HG03575 (cell line): ENCODE data around the gene ZNF282.
"Not testable (repeated sequence)": the region's sequence is repeated elsewhere in the genome, so short reads cannot be mapped to it uniquely, and the experiment has no call there.

Experiments
- ATAC-seq: cut with Tn5 transposase; IDR thresholded peaks from one replicate; pipeline ENCODE4 v1.9.1; 2021; ENCODE audit not compliant: unreplicated experiment, insufficient number of reproducible peaks, low FRiP score; ENCODE audit errors: extremely low read depth

ZNF282 gene

DNA sequence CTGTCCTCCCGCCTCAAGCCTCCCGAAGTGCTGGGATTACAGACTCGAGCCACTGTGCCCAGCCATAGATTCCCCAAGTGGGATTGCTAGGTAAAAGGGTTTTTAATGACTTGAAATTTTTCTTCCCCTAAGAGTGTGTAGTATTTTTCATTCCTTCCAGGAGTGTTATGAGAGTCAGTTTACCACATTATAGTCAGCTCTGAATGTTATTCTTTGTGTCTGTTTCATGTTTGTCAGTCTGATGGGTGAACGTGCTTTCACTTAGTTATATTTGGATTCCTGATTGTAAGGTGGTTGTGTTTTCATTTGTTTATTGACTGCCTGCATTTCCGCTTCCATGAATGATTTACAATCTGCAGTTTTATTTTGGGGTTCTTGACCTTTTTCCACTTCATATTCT, 50.4 kb downstream of the ZNF282 start:
- no peak for ATAC-seq

GRCh38 chr7:149248777-149249176, 53.4 kb downstream of the ZNF282 start:
- ATAC-seq = no peak

DNA sequence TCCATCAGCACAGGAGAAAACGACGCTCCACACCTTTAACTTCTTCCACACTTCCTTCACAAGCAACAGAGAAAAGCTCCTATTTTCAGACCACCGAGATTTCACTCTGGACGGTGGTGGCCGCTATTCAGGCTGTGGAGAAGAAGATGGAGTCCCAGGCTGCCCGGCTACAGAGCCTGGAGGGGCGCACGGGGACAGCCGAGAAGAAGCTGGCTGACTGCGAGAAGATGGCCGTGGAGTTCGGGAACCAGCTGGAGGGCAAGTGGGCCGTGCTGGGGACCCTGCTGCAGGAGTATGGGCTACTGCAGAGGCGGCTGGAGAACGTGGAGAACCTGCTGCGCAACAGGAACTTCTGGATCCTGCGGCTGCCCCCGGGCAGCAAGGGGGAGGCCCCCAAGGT, 54.8 kb downstream of the ZNF282 start:
- ATAC-seq = not testable (repeated sequence)

DNA sequence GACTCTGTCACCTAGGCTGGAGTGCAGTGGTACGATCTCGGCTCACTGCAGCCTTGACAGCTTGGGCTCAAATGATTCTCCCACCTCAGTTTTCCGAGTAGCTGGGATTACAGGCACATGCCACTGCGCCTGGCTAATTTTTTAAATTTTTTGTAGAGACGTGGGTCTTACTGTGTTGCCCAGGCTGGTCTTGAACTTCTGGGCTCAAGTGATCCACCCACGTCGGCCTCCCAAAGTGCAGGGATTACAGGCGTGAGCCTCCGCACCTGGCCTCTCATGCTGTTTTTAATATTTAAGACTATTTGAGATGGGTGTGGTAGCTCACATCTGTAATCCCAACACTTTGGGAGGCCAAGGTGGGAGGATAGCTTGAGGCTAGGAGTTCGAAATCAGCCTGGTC, 56.2 kb downstream of the ZNF282 start:
- ATAC-seq = not testable (repeated sequence)

DNA sequence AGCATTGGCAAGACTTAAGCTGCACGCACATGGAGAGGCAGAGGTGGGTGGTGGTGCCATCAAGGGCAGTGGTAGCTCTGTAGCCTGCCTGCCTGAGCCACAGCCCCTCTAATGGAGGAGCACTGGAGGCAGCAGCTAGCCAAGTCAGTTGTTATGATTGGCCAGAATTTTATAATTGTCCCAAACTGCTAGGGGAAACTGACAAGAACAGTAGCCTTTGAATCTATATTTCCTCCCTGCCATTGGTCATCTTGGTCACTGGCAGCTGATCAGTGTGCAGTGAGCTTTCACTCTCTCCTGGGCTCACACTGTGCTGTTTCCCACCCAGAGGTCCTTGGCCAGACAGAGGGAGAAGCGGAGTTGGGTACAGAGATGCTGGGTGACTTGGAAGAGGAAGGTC, 57.0 kb downstream of the ZNF282 start:
- ATAC-seq = no peak

GRCh38 chr7:149253665-149254064, 58.3 kb downstream of the ZNF282 start:
- no peak for ATAC-seq

DNA sequence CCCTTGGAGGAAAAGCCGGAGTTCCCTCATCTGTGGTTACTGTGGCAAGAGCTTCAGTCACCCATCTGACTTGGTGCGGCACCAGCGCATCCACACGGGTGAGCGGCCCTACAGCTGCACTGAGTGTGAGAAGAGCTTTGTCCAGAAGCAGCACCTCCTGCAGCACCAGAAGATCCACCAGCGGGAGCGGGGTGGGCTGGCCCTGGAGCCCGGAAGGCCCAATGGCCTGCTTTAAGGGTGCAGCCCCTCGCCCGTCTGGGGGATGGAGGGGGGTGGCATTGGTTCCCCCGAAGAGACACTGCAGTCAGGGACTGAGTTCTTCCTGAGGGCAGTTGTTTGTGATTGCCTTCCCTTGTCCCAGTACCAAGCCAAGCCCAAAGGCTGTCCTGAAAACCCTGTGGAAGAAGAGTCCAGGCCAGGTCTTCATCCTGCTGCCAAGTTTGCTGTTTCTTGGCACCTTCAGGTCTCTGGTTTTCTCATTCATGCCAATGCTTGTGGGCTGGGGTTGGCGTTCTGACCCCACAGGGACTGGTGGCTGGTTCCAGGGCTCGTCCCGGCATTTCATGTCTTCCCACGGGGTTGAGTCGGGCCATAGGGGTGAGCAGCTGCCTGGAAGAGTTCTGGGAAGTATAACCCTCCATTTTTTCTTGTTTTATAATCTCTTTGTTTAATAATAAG, 59.0 kb downstream of the ZNF282 start:
- no peak for ATAC-seq

DNA sequence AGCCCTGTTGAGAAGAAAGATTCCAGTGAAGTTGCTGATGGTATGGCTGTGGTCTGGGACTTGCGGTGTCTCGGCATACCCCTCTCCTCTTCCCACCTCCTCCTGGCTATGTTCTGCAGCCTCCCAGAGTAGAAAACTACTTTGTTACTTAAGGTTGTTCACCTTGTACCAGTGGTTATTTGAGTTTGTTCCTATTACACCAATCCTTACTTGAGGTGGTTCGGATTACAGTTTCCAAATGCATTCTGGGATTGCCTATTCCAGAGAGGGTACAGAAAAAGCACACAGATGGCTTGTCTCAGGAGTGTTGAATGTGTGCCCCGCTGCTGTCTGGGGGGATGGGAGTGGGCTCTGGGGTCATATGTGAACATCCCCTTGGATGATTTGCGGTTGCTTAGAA, 59.8 kb downstream of the ZNF282 start:
- ATAC-seq = no peak

DNA sequence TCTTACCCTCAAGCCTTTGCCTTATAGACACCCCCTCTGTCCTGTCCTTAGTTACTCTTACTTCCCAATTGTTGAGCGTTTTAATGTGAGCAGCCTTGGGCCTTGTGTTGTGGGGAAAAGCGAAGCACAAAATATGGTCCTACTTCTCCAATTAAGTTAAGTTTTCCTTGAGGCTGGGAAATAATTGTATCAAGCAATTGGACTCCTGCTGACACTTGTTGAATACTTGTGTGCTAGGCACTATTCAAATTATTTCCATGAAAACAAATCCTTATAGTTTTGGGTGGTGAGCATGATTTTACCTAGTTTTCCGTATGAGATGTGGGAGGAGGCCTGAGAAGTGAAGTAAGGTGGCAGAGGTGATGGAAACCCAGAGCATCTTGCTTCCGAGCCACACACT, 61.2 kb downstream of the ZNF282 start:
- no peak for ATAC-seq

- ATAC-seq = no peak
These were observed 61.8 kb downstream of the ZNF282 start for GRCh38 chr7:149257146-149257545.

DNA sequence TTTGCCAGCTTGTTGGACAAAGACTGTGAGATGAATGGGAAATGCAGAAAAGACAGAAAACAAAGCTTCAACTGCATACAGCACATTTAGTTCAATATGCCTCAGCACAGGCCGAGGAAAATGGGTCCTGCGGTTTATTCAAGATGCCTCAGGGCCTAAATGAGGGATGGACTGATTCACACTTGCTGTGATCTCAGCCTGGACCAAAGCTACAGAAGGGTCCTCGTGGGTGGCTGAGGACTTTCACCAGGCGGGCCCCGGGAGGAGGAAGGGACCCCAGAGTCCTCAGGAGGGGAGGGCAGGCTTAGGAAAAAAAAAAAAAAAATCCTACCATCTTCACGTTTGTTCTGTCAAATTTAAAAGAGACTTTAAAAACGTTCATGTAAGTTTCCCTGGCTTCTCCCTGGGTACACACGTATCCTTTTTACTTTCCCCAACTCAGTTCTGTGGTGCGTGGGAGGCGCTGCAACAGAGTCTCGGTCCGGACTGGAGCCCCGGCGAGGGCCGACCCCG, 66.0 kb downstream of the ZNF282 start:
- ATAC-seq = peak; percentile 15

GRCh38 chr7:149261829-149262617, 66.7 kb downstream of the ZNF282 start, which contains the start of gene ZNF783:
Gene ZNF783 (plus strand): TSS chr7:149262196. CDS start chr7:149262334, 138 bp downstream.
- peak; percentile 47 for ATAC-seq

DNA sequence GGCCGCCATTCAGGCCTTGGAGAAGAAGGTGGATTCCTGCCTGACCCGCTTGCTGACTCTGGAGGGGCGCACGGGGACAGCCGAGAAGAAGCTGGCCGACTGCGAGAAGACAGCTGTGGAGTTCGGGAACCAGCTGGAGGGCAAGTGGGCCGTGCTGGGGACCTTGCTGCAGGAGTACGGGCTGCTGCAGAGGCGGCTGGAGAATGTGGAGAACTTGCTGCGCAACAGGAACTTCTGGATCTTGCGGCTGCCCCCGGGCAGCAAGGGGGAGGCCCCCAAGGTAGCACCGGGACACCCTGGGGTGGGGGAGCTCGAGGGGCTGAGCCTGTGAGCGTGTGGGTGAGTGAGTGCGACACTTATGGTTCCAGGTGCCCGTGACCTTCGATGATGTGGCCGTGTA, 71.1 kb downstream of the ZNF282 start:
- no peak for ATAC-seq

DNA sequence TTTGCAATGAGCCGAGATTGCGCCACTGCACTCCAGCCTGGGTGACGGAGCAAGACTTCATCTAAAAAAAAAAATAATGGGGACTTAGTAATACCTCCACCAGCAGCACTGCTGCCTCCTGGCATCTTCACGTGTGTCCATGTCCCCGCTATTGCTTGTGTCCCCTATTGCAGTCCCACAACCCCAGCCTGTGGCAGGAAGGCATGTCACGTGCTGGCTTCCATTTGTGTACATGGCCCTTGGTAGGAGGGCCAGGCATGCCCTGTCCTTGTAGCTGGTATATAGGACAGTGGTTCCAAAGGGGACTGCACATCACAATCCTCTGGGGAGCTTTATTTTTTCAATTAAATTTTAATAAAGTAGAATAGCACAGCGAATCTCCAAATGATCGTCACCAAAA, 72.4 kb downstream of the ZNF282 start:
- ATAC-seq = no peak

DNA sequence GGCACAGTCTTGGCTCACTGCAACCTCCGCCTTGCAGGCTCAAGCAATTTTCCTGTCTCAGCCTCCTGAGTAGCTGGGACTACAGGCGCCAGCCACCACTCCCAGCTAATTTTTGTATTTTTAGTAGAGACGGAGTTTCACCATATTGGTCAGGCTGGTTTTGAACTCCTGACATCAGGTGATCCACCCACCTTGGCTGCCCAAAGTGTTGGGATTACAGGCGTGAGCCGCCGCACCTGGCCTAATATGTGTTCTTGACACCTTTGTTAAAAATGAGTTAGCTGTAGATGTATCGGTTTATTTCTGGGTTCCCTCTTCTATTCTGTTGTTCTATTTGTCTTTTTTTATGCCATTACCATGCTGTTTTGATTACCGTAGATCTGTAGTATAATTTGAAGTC, 79.1 kb downstream of the ZNF282 start:
- ATAC-seq = not testable (repeated sequence)
